Thyroid gland (tissue), 4 donors: ENCODE data around the gene RPLP2. TPM values are rescaled to one million over a fixed set of nuclear protein-coding genes. Genes with fewer than 3 reads are reported as not detected.

ENCODE experiments used
- DNase-seq, 2 donors: peaks; one replicate each; pipeline ENCODE4 v3.0.0-alpha.2; 2019
- H3K27ac ChIP-seq, 3 donors: fragments of 200-600 bp; sonication (generic); 1 replicate in 2 of 3; 2 replicates in 1 of 3; pipeline ENCODE4 v1.5.1; 2016 to 2019; ENCODE audit warnings: mild to moderate bottlenecking in 1 of 3, moderate library complexity in 1 of 3
- H3K27me3 ChIP-seq: fragments of 200-600 bp; sonication (generic); one replicate; pipeline ENCODE4 v1.5.1; 2019
- H3K36me3 ChIP-seq, 2 donors: fragments of 200-600 bp; sonication (generic); one replicate each; pipeline ENCODE4 v1.5.1; 2016 to 2019
- H3K4me1 ChIP-seq, 2 donors: fragments of 200-600 bp; sonication (generic); one replicate each; pipeline ENCODE4 v1.5.1; 2017 to 2019
- H3K4me3 ChIP-seq, 3 donors: fragments of 200-600 bp; sonication (generic); replicated peaks in 1 of 3; 1 replicate in 2 of 3; 2 replicates in 1 of 3; pipeline ENCODE4 v1.5.1; 2016; ENCODE audit warnings: mild to moderate bottlenecking in 1 of 3
- H3K9me3 ChIP-seq: fragments of 200-600 bp; sonication (generic); one replicate; pipeline ENCODE4 v1.5.1; 2017
- CTCF ChIP-seq, 6 experiments: fragments of 200-600 bp in 3 of 6; fragments of 450-650 bp in 3 of 6; sonication (generic) in 3 of 6; IDR thresholded peaks; one replicate each; pipeline ENCODE4 v1.5.1; 2016 to 2019; ENCODE audit warnings: antibody characterized with exemption in 6 of 6, mild to moderate bottlenecking in 2 of 6, inconsistent platforms in 1 of 6, moderate library complexity in 1 of 6
- POLR2A ChIP-seq, 2 donors: fragments of 450-650 bp; IDR thresholded peaks; one replicate each; pipeline ENCODE4 v1.6.1; 2017; ENCODE audit warnings: antibody characterized with exemption in 2 of 2, mild to moderate bottlenecking in 2 of 2, moderate library complexity in 1 of 2
- WGBS, 2 donors: methylation state at CpG; one replicate each; pipeline ENCODE4 v1.1.5; 2017; 5-methylcytosine and 5-hydroxymethylcytosine counted together
- intact Hi-C: fragments of 100-400 bp; cut with DNase I; formaldehyde crosslinking; loops from one replicate; pipeline ENCODE4 v1.15.1; 2023
- total RNA-seq, 4 donors: library from RNA; depleted of rRNA; stranded (reverse); fragments of >200 nt; gene quantifications; one replicate each; pipeline ENCODE4 v1.2.3, GENCODE V29; 2016

RPLP2 gene
- total RNA-seq, 4 donors from 2014 or later, result 172 to 526 (median 290) TPM

- Histone ChIP-seq H3K27me3 (no peaks in the 10 kb centered on the region), H3K36me3 (no peaks in the 10 kb centered on the region), H3K4me1 (peaks cover 0 to 7% of the 10 kb centered on the region in 2 donors), H3K4me3 (no peak overlapping the region), H3K9me3 (no peaks in the 10 kb centered on the region), H3K27ac (no peak overlapping the region)
- intact Hi-C loops, result no loop called here
- TF ChIP-seq CTCF (IDR thresholded peaks at IDR 0.05) (no peak), POLR2A (IDR thresholded peaks at IDR 0.05) (no peak)
- WGBS, 2 donors, result 47 to 53% methylated on average over 6 to 16 of the region's 31 CpGs
- no peak for DNase-seq
These were observed 20.5 kb upstream of the RPLP2 start for GRCh38 chr11:788953-789940.

- Histone ChIP-seq H3K4me3 (no peak within 1 kb of the TSS), H3K9me3 (no peaks in the 10 kb centered on the region), H3K27me3 (no peaks in the 10 kb centered on the region), H3K36me3 (no peaks in the 10 kb centered on the region), H3K27ac (no peak within 1 kb of the TSS), H3K4me1 (peaks cover 3 to 9% of the 10 kb centered on the region in 2 donors)
- 12% methylated on average over 5 of the region's 44 CpGs; no CpG with 5 or more reads in 1 of the 2 donors for WGBS, 2 donors
- no peak for DNase-seq
- intact Hi-C loops, result no loop called here
- no peak for TF ChIP-seq POLR2A (IDR thresholded peaks at IDR 0.05)
These were observed 19.8 kb upstream of the RPLP2 start, which contains the start of gene CEND1 for GRCh38 chr11:789943-790342. Gene CEND1, minus strand, starts transcription at chr11:790090. Its CDS starts 1,514 bp downstream, at chr11:788576.

GRCh38 chr11:790721-791564 lies 18.8 kb upstream of the RPLP2 start:
- Histone ChIP-seq H3K4me1 (peaks cover 13 to 19% of the 10 kb centered on the region in 2 donors), H3K36me3 (no peaks in the 10 kb centered on the region), H3K27ac (no peak overlapping the region), H3K4me3 (no peak overlapping the region), H3K9me3 (no peaks in the 10 kb centered on the region), H3K27me3 (no peaks in the 10 kb centered on the region)
- intact Hi-C loops, result no loop called here
- TF ChIP-seq POLR2A (IDR thresholded peaks at IDR 0.05) (no peak), CTCF (IDR thresholded peaks at IDR 0.05) (no peak)
- 55 to 74% methylated on average over 7 to 13 of the region's 18 CpGs for WGBS, 2 donors
- no peak for DNase-seq

GRCh38 chr11:791658-792534 lies 17.9 kb upstream of the RPLP2 start:
- H3K27ac ChIP-seq, result no peak overlapping the region
- no peaks in the 10 kb centered on the region for H3K27me3 ChIP-seq
- peaks cover 22 to 26% of the 10 kb centered on the region in 2 donors for H3K4me1 ChIP-seq
- 95 to 96% methylated on average over 32 to 40 of the region's 49 CpGs for WGBS, 2 donors
- H3K36me3 ChIP-seq, result no peaks in the 10 kb centered on the region
- TF ChIP-seq POLR2A (IDR thresholded peaks at IDR 0.05) (no peak), CTCF (IDR thresholded peaks at IDR 0.05) (no peak)
- DNase-seq, result no peak
- intact Hi-C loops, result no loop called here
- H3K4me3 ChIP-seq, result no peak overlapping the region
- no peaks in the 10 kb centered on the region for H3K9me3 ChIP-seq

GRCh38 chr11:792535-792821 lies 17.3 kb upstream of the RPLP2 start:
- intact Hi-C loops, result no loop called here
- whole genome bisulfite sequencing, 2 donors, result 87 to 97% methylated on average over 4 to 5 of the region's 15 CpGs
- H3K36me3 ChIP-seq, result no peaks in the 10 kb centered on the region

More at GRCh38 chr11:792535-792821, 17.3 kb upstream of the RPLP2 start:
- no peaks in the 10 kb centered on the region for H3K27me3 ChIP-seq
- no peak for DNase-seq
- H3K4me3 ChIP-seq, result no peak overlapping the region
- H3K27ac ChIP-seq, result no peak overlapping the region
- TF ChIP-seq CTCF (IDR thresholded peaks at IDR 0.05), result no peak
- no peak for TF ChIP-seq POLR2A (IDR thresholded peaks at IDR 0.05)
- peaks cover 25 to 30% of the 10 kb centered on the region in 2 donors for H3K4me1 ChIP-seq
- H3K9me3 ChIP-seq, result no peaks in the 10 kb centered on the region
